HepG2 (cell line): ENCODE data around the gene ACAP3.

Source experiments
- ATF2 ChIP-seq: sonication (generic); formaldehyde crosslinking; IDR thresholded peaks from 2 replicates; pipeline ENCODE4 v1.4.0; 2020; ENCODE audit warnings: missing genetic modification reagents
- CHD2 ChIP-seq: IDR thresholded peaks from 2 replicates; pipeline ENCODE4 v1.6.1; 2011; ENCODE audit warnings: low read depth, low read length, improper control_type of control experiment
- CTCF ChIP-seq: sonication (generic); formaldehyde crosslinking; IDR thresholded peaks from 2 replicates; pipeline ENCODE4 v1.5.0; 2020; ENCODE audit warnings: mild to moderate bottlenecking, missing genetic modification reagents, moderate library complexity
- DPF2 ChIP-seq: sonication (generic); formaldehyde crosslinking; IDR thresholded peaks from 2 replicates; pipeline ENCODE4 v1.4.0; 2020; ENCODE audit warnings: mild to moderate bottlenecking, low read depth, missing genetic modification reagents, borderline replicate concordance
- FOSL1 ChIP-seq: sonication (generic); formaldehyde crosslinking; IDR thresholded peaks from 2 replicates; pipeline ENCODE4 v1.9.0; 2021; ENCODE audit warnings: missing genetic modification reagents, borderline replicate concordance
- NFRKB ChIP-seq: fragments of 450-650 bp; IDR thresholded peaks from 2 replicates; pipeline ENCODE4 v1.6.1; 2017
- POLR2A ChIP-seq, 2 experiments: IDR thresholded peaks; 2 replicates each; pipeline ENCODE4 v1.6.1; 2011; ENCODE audit warnings: low read depth in 2 of 2, low read length in 2 of 2, mild to moderate bottlenecking in 1 of 2, moderate library complexity in 1 of 2; ENCODE audit not compliant: insufficient read depth in 1 of 2

GRCh38 chr1:1270813-1271212 is 36.9 kb downstream of the ACAP3 start:
- TF ChIP-seq FOSL1, result no peak
- TF ChIP-seq DPF2, result no peak
- no peak for TF ChIP-seq CHD2
- TF ChIP-seq CTCF (CRISPR knock-in tag), result no peak
- TF ChIP-seq POLR2A (IDR thresholded peaks at IDR 0.05; ENCODE audit: insufficient read depth in 1 of 2, low read depth in 2 of 2, low read length in 2 of 2), result no peak; a peak in 1 of 4 replicates
- TF ChIP-seq NFRKB, result no peak
- TF ChIP-seq ATF2 (CRISPR knock-in tag), result no peak
